GM21576 (cell line): ENCODE data around the gene THSD4.
"Not testable (repeated sequence)": the region's sequence is repeated elsewhere in the genome, so short reads cannot be mapped to it uniquely, and the experiment has no call there.

Experiments
- ATAC-seq: cut with Tn5 transposase; IDR thresholded peaks from one replicate; pipeline ENCODE4 v1.9.1; 2021; ENCODE audit warnings: mild to moderate bottlenecking, moderate library complexity; ENCODE audit not compliant: unreplicated experiment

THSD4 gene

GRCh38 chr15:71252044-71252739, 136.9 kb downstream of the THSD4 start:
- no peak for ATAC-seq

GRCh38 chr15:71252740-71253047, 137.4 kb downstream of the THSD4 start:
- ATAC-seq, result no peak

- no peak for ATAC-seq
These were observed 139.2 kb downstream of the THSD4 start for GRCh38 chr15:71254491-71254890.

DNA sequence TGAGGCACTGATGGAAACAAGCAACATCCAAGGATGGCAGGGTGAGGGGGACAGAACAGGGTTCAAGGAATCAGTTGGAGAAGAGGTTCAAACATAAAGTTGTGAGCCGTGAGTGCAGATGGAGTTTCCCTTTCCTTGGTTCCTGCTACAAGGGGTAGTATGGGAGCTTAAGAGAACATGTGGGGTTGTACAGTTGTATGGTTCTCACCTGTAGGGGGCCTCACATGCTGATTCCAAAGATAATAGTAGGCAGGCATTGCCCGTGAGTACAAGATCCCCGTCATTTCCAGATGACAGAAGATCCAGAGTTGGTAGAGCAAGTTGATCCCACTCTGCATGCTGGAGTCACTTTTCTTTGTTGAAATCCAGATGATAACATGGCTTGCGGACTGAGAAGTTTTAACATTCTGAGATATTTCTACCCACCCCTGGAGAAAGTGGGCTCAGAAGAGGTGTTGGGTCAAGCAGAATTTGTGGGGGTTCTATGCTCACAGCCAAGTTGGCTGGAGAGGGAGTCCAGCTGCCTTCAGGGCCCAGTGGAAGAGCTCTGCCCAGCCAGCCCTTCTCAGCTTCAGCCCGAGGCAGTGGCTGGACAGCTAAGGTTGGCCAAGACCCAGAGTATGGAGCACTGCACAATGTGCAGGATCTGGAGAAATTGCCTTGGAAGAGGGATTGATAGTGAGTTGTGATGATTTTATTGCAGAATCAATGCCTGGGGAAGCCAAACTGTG, 141.8 kb downstream of the THSD4 start:
- no peak for ATAC-seq

- ATAC-seq, result no peak
These were observed 144.6 kb downstream of the THSD4 start for GRCh38 chr15:71259866-71260265.

DNA sequence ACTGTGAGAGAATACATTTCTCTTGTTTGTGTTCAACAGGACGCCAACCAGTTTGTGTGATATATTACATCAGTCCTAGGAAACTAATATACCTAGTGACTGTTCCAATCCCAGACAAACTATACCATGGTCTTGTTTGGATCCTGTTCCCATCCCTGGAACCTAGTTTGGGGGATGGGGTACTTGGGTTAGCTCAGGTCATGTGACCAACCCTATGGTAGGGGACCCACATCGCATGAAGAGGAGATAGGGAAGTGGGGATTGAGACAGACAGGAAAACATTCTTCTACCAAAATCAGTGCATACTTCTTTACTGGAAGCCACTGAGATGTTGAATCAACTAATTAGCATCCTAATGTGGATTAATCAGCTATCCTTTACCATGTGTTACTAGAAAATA, 146.1 kb downstream of the THSD4 start:
- ATAC-seq, result no peak

DNA sequence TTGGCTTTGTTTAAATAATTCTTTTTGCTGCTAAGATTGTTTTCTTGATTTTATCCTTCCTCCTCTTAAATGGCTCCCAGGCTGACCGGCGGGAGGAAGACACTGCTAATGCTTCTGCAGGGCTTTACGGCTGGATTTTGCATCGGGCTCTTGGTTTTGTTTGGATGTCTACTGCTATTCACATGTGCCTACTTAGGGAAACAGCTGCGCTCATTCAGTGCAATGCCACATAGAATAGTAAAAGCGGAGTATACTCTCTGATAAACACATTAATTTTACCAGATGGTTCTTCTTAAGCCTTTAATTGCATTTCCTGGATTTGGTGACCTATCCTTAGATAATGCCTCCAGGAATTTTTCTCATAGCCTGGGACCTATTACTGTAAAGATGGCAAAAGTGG, 146.6 kb downstream of the THSD4 start:
- no peak for ATAC-seq

DNA sequence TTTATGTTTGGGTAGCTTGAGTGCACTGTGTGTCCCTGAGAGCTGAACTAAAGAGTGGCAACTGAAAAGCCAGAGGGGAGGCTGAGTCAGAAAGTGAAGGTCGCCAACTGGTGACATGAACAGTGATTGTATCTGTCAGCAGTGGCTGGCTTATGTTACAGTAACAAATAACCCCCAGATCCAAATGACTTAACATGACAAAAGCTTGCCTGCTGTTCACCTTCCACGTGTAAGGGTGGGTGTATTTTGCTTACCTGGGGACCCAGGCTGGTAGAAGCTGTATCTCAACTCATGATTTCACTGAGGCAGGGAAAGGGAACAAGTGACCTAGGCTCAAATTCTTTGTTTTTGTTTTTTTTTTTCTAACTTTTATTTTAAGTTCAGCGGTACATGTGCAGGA, 147.3 kb downstream of the THSD4 start:
- ATAC-seq, result no peak

GRCh38 chr15:71265606-71266005, 150.3 kb downstream of the THSD4 start:
- not testable (repeated sequence) for ATAC-seq

DNA sequence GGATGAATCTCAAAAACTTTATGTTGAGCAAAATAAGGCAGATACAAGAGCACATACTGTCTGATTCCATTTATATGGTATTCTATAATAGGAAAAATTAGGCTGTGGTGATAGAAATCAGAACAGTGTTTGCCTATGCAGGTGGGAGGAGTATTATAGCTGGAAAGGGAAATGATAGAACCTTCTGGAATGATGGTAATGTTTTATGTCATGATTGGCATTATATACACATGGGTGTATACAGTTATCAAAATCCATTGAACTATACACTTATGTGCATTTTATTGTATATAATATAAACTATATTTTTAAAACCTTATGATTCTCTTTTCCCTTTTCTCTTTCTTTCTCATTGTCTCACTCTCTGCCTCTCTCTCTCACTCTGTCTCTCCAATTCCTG, 156.1 kb downstream of the THSD4 start:
- ATAC-seq, result no peak

DNA sequence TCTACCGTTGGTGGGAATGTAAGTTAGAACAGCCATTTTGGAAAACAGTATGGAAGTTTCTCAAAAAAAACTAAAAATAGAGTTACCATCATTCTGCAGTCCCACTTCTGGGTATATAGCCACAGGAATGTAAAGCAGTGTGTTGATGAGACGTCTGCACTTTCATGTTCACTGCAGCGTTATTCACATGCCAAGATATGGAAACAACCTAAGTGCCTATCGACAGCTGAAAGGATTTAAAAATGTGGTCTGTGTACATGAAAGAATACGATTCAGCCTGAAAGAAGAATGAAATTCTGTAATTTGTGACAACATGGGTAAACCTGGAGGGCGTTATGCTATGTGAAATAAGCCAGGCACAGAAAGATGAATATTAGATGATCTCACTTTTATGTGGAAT, 157.7 kb downstream of the THSD4 start:
- no peak for ATAC-seq

GRCh38 chr15:71273731-71274447, 158.6 kb downstream of the THSD4 start:
- ATAC-seq, result no peak

- no peak for ATAC-seq
These were observed 159.2 kb downstream of the THSD4 start for GRCh38 chr15:71274448-71274798.

DNA sequence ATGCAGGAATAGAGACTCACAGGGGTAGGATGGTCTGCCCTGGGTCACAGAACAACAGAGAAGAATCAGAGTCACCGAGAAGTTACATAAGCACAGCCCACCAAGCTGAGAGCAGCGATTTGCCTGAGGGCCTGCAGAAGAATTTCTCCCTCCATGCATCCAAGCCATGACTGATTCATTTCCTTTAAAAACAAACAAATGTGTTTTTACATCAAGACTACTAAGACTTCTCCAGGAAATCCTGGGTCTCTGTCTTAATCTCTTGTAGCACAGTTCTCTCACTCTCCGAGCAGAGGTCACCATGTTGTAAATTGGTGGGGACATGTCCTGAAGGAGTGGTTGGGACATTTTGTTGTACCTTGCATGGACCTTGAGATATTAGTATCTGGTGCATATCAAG, 159.8 kb downstream of the THSD4 start:
- no peak for ATAC-seq

GRCh38 chr15:71275566-71276335, 160.5 kb downstream of the THSD4 start:
- ATAC-seq, result no peak

GRCh38 chr15:71276336-71276665, 161.0 kb downstream of the THSD4 start:
- ATAC-seq, result no peak

GRCh38 chr15:71278989-71279756, 163.9 kb downstream of the THSD4 start:
- no peak for ATAC-seq

DNA sequence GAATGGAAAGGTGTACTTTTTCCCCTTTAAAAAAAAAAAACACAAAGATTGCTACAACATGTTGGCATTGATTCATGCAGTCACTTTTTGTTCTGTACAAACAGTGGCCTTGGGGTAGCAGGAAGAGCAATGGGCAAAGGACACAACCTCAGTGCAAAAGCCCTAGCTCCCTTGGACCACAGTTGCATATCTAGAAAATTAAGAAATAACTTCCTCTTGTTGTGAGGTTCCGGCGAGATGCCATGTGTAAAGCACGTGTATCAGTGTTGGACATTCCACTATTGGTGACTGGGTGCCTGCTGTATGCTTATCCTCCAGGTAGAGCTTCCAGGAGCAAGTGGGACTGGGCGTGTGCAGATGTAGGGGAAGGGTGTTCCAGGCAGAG, 164.5 kb downstream of the THSD4 start:
- ATAC-seq, result no peak

DNA sequence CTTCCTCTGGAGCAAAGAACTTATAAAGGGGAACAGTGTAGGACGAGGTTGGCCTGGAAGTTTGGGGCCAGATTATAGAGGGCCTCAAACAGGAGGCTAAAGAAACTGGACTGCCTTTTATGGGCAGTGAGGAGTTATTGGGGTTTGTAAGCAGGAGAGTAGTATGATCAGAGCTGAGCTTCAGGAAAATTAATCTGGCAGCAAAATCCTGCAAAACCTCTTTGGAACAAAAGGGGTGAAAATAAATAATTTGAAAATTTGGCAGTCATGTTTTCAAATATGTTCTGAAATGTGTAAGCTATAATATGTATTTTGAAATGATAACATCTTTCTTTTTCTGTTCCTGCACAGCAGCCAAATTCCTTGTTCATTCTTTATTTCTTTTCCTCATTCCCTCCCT, 164.9 kb downstream of the THSD4 start:
- ATAC-seq, result no peak

- ATAC-seq, result no peak
These were observed 166.0 kb downstream of the THSD4 start for GRCh38 chr15:71281256-71281655.

GRCh38 chr15:71282076-71282475, 166.8 kb downstream of the THSD4 start:
- no peak for ATAC-seq
